NCI-H510A treated with DMSO at 0.1 percent for 48 hours (cell line): Measurements from ENCODE around the gene PIK3C3.

ENCODE experiments used
- DNase-seq: peaks from one replicate; lab custom pipeline; 2025; lab: John Stamatoyannopoulos, UW

PIK3C3 gene

GRCh38 chr18:42131066-42131929, 176.3 kb downstream of the PIK3C3 start:
- peak; percentile 55 for DNase-seq

DNA sequence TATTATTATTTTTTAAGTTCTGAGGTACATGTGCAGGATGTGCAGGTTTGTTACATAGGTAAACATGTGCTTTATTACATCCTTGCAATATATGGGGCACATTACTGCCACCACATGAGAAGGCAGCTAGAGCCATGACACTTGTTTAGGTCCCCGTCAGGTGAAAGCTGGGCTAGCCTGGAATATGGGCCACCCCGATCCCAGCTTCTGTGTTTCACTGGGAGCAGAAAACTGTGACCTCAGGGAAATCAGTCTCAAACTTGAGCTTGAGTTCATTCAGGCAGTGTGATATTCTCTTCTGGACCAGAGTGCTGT, 176.9 kb downstream of the PIK3C3 start:
- DNase-seq = no peak
